ENCODE results near the gene TAF3. TPM values are rescaled to one million over a fixed set of nuclear protein-coding genes. Genes with fewer than 3 reads are reported as not detected.

Gene TAF3
- total RNA-seq, 4 donors from 2014 or later, result 2.9 to 17.5 (median 5.1) TPM

DNA sequence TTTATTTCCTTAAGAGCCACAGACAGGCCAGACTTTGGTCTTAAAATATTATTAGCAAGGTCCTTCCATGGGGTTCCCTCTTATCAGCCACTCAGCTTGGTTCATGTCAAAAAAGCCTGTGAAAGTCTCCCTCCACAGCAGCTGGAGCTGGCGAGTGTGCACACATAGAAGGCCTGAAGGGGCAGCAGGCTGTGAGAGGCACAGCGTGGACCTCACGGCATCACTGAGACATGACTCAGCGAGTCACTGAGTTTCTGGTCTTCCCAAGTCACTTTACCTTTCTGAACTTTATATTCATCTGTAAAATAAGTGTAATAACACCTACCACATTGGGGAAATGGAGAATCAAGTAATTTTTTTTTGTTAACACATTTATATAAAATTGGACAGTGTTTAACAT is 8.7 kb downstream of the TAF3 start:
- TF ChIP-seq POLR2A (IDR thresholded peaks at IDR 0.05), result no peak
- TF ChIP-seq, protein P1, sequence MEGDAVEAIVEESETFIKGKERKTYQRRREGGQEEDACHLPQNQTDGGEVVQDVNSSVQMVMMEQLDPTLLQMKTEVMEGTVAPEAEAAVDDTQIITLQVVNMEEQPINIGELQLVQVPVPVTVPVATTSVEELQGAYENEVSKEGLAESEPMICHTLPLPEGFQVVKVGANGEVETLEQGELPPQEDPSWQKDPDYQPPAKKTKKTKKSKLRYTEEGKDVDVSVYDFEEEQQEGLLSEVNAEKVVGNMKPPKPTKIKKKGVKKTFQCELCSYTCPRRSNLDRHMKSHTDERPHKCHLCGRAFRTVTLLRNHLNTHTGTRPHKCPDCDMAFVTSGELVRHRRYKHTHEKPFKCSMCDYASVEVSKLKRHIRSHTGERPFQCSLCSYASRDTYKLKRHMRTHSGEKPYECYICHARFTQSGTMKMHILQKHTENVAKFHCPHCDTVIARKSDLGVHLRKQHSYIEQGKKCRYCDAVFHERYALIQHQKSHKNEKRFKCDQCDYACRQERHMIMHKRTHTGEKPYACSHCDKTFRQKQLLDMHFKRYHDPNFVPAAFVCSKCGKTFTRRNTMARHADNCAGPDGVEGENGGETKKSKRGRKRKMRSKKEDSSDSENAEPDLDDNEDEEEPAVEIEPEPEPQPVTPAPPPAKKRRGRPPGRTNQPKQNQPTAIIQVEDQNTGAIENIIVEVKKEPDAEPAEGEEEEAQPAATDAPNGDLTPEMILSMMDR (IDR thresholded peaks at IDR 0.05), result no peak
- DNase-seq, result no peak
- intact Hi-C loops (cut with DNase I; ENCODE audit: low total_unique reads), result no loop called here
- H3K4me1 ChIP-seq, result no peaks in the 10 kb centered on the region
- no peaks in the 10 kb centered on the region for H3K36me3 ChIP-seq
- no peak overlapping the region for H3K4me3 ChIP-seq
- no peaks in the 10 kb centered on the region for H3K9me3 ChIP-seq
- H3K27ac ChIP-seq, result no peak overlapping the region
- no peaks in the 10 kb centered on the region for H3K27me3 ChIP-seq

DNA sequence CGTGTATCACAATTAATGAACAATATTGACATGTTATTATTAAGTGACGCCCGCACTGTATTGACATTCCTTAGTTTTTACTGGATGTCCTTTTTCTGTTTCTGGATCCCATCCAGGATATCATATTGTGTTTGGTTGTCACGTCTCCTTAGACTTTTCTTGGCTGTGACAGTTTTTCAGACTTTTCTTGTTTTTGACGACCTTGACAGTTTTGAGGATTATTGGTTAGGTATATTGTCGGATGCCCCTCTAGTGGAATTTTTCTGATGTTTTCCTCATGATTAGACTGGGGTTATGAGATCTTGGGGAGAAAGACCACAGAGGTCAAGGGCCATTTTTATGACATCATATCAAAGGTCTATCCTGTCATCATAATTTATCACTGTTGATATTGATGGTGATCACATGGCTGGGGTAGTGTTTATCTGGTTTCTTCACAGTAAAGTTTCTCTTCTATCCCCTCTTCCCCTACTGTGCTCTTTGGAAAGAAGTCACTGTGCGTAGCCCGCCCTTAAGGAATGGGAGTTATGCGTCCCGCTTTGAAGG is 11.1 kb downstream of the TAF3 start:
- Histone ChIP-seq H3K36me3 (no peaks in the 10 kb centered on the region), H3K27me3 (no peaks in the 10 kb centered on the region), H3K4me3 (no peak overlapping the region), H3K27ac (no peak overlapping the region), H3K4me1 (no peaks in the 10 kb centered on the region), H3K9me3 (no peaks in the 10 kb centered on the region)
- intact Hi-C loops (cut with DNase I; ENCODE audit: low total_unique reads), result no loop called here
- no peak for DNase-seq
- TF ChIP-seq POLR2A (IDR thresholded peaks at IDR 0.05), result no peak
- TF ChIP-seq, protein P1 (IDR thresholded peaks at IDR 0.05), result no peak

DNA sequence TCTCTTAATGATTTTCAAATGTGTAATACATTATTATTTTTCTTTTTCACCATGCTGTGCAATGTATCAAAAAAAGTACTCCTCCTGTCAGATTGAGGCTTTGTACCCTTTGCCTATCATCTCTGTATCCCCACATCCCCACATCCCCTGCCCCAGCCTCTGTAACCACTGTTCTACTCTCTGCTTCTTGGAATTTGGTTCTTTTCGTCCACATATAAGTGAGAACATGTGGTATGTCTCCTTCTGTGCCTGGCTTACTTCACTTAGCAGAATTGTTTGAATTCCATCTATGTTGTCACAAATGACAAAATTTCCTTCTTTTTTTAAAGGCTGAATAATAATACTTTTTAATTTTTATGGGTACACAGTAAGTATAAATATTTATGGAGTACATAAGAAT is 13.8 kb downstream of the TAF3 start:
- TF ChIP-seq, protein P1 (IDR thresholded peaks at IDR 0.05), result no peak
- no peak for TF ChIP-seq POLR2A (IDR thresholded peaks at IDR 0.05)
- intact Hi-C loops (cut with DNase I; ENCODE audit: low total_unique reads), result no loop called here
- H3K4me3 ChIP-seq, result no peak overlapping the region
- H3K27ac ChIP-seq, result no peak overlapping the region
- DNase-seq, result no peak
- H3K4me1 ChIP-seq, result no peaks in the 10 kb centered on the region
- no peaks in the 10 kb centered on the region for H3K27me3 ChIP-seq
- H3K9me3 ChIP-seq, result no peaks in the 10 kb centered on the region
- H3K36me3 ChIP-seq, result no peaks in the 10 kb centered on the region

DNA sequence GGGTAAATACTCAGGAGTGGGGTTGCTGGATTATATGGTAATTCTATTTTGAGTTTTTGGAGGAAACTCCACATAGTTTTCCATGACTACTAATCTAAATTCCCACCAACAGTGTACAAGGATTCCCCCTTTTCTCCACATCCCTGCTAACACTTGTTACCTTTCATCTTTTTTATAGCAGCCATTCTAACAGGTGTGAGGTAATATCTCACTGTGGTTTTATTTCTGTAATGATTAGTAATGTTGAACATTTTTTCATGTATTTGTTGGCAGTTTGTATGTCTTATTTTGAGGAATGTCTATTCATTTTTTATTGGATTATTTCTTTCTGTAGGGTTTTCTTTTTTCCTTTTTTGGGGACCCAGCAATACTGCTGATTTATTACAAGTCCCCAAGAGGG is 14.9 kb downstream of the TAF3 start:
- H3K27ac ChIP-seq, result no peak overlapping the region
- no peaks in the 10 kb centered on the region for H3K27me3 ChIP-seq
- TF ChIP-seq, protein P1 (IDR thresholded peaks at IDR 0.05), result no peak
- no peaks in the 10 kb centered on the region for H3K36me3 ChIP-seq
- H3K4me1 ChIP-seq, result no peaks in the 10 kb centered on the region
- intact Hi-C loops (cut with DNase I; ENCODE audit: low total_unique reads), result no loop called here
- H3K9me3 ChIP-seq, result no peaks in the 10 kb centered on the region
- no peak for DNase-seq
- no peak overlapping the region for H3K4me3 ChIP-seq

DNA sequence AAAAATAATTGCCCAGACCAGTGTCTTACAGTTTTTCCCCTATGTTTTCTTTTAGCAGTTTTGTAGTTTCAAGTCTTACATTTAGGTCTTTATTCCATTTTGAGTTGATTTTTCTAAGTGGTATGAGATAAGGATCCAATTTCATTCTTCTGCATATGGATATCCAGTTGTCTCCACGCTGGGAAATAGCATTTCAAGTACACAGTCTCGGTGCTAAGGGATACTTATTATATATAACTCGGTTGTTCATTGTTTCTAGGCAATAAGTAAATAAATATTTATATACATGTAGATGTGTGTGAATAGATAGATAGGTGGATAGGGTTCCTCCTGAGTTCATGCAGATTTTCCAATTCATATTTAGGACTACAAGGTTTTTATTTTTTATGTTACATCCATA is 16.0 kb downstream of the TAF3 start:
- Histone ChIP-seq H3K4me3 (no peak overlapping the region), H3K27me3 (no peaks in the 10 kb centered on the region), H3K4me1 (no peaks in the 10 kb centered on the region), H3K27ac (no peak overlapping the region), H3K9me3 (no peaks in the 10 kb centered on the region), H3K36me3 (no peaks in the 10 kb centered on the region)
- intact Hi-C loops (cut with DNase I; ENCODE audit: low total_unique reads), result no loop called here
- TF ChIP-seq POLR2A (IDR thresholded peaks at IDR 0.05), result no peak
- TF ChIP-seq, protein P1 (IDR thresholded peaks at IDR 0.05), result no peak
- no peak for DNase-seq

Measured in uterus (tissue), 4 donors.